Adrenal gland (tissue), 12 donors: Measurements from ENCODE around the gene PACRG. TPM values are rescaled to one million over a fixed set of nuclear protein-coding genes. Genes with fewer than 3 reads are reported as not detected.

Experiments used
- DNase-seq, 7 donors: peaks; one replicate each; pipeline ENCODE4 v3.0.0-alpha.2; 2019 to 2020
- H3K27ac ChIP-seq, 5 donors: fragments of 200-600 bp; sonication (generic) in 4 of 5; 1 replicate in 3 of 5; 2 replicates in 2 of 5; pipeline versions ENCODE4 v1.5.1 to v1.8.0; 2016 to 2020; ENCODE audit warnings: mild to moderate bottlenecking in 1 of 5
- H3K27me3 ChIP-seq: fragments of 200-600 bp; 2 replicates; pipeline ENCODE4 v1.8.0; 2021
- H3K36me3 ChIP-seq, 2 donors: fragments of 200-600 bp; replicated peaks in 1 of 2; 1 replicate in 1 of 2; 2 replicates in 1 of 2; pipeline versions ENCODE4 v1.5.1 to v1.8.0; 2018 to 2022
- H3K4me1 ChIP-seq, 2 donors: fragments of 200-600 bp; replicated peaks in 1 of 2; 1 replicate in 1 of 2; 2 replicates in 1 of 2; pipeline versions ENCODE4 v1.5.1 to v1.8.0; 2018 to 2021
- H3K4me3 ChIP-seq, 4 donors: fragments of 200-600 bp; sonication (generic) in 3 of 4; one replicate each; pipeline ENCODE4 v1.5.1; 2016 to 2018
- H3K9me3 ChIP-seq, 3 donors: fragments of 200-600 bp; sonication (generic) in 1 of 3; replicated peaks in 1 of 3; 1 replicate in 2 of 3; 2 replicates in 1 of 3; pipeline versions ENCODE4 v1.5.1 to v1.8.0; 2016 to 2021
- CTCF ChIP-seq, 6 experiments: fragments of 450-650 bp in 4 of 6; fragments of 200-600 bp in 2 of 6; sonication (generic) in 1 of 6; IDR thresholded peaks; 1 replicate in 5 of 6; 2 replicates in 1 of 6; pipeline versions ENCODE4 v1.5.1 to v1.8.0; 2016 to 2021; ENCODE audit warnings: antibody characterized with exemption in 6 of 6, mild to moderate bottlenecking in 2 of 6, moderate library complexity in 1 of 6
- POLR2A ChIP-seq, 2 donors: fragments of 450-650 bp; IDR thresholded peaks; one replicate each; pipeline ENCODE4 v1.6.1; 2017; ENCODE audit warnings: antibody characterized with exemption in 2 of 2, mild to moderate bottlenecking in 2 of 2, moderate library complexity in 1 of 2
- WGBS, 4 donors: extraction: QIAGEN DNeasy Blood & Tissue Kit in 2 of 4; methylation state at CpG; one replicate each; pipeline versions ENCODE4 v1.1.5 to v1.1.7; 2013 to 2017; 5-methylcytosine and 5-hydroxymethylcytosine counted together
- intact Hi-C, 2 donors: fragments of 100-400 bp; cut with DNase I; formaldehyde crosslinking; loops; one replicate each; pipeline versions ENCODE4 v1.14.1 to v1.15.0; 2022 to 2023
- polyA plus RNA-seq, 3 donors: library from polyadenylated mRNA; stranded (reverse); fragments of 200-250 nt in 2 of 3; fragments of 350-450 nt in 1 of 3; fragmentation: Illumina TruSeq in 1 of 3; extraction: RNeasy Lipid Tissue Mini Kit (QIAGEN cat#74804) in 1 of 3; gene quantifications; one replicate each; pipeline ENCODE4 v1.2.3, GENCODE V29; 2013 to 2014
- total RNA-seq, 9 donors: library from RNA; depleted of rRNA in 4 of 9; stranded (reverse); fragments of >200 nt in 4 of 9; fragments of 120-200 nt in 1 of 9; fragmentation: NEBNext Ultra II Directional in 1 of 9; extraction: Animal tissue kit (Norgen Biotek cat#: 25700) in 1 of 9; gene quantifications; one replicate each; pipeline versions ENCODE4 v1.1.0 to v1.2.4, GENCODE V29; 2013 to 2023
- donor health status: healthy with polysubstance abuse.
- donor health status: Bipolar disorder and iron deficiency.
- donor health status: DM: yes; HTN: yes; CAD: no.
- donor health status: DM: no; HTN: no; CAD: no.
- donor health status: DM: no; HTN: no; CAD: no.
- donor health status: DM: yes; HTN: yes; CAD: no.

Gene PACRG
- total and polyA plus RNA-seq, 12 donors = 0.18 to 6.1 (median 1.4) TPM

GRCh38 chr6:163333701-163334663 is 606.2 kb downstream of the PACRG start:
- intact Hi-C loops = no loop called here
- H3K4me3 ChIP-seq = no peak overlapping the region
- WGBS, 4 donors = 63 to 73% (median 69%) methylated on average over 26 of the region's 26 CpGs
- H3K27me3 ChIP-seq = no peaks in the 10 kb centered on the region
- no peaks in the 10 kb centered on the region for H3K36me3 ChIP-seq
- no peaks in the 10 kb centered on the region for H3K9me3 ChIP-seq
- peak in 3 of 7 donors; percentile 33 to 65 (median 34) for DNase-seq
- H3K4me1 ChIP-seq = peaks cover 0 to 27% of the 10 kb centered on the region in 2 donors
- TF ChIP-seq CTCF (IDR thresholded peaks at IDR 0.05) (no peak), POLR2A (IDR thresholded peaks at IDR 0.05) (no peak)
- H3K27ac ChIP-seq = peak overlapping the region in 1 of 5 donors; percentile 81

- no peak for DNase-seq
Measured at GRCh38 chr6:163335056-163335455, 607.3 kb downstream of the PACRG start.

GRCh38 chr6:163335671-163336545 is 608.1 kb downstream of the PACRG start:
- Histone ChIP-seq H3K4me1 (peaks cover 0 to 18% of the 10 kb centered on the region in 2 donors), H3K36me3 (no peaks in the 10 kb centered on the region), H3K4me3 (peak overlapping the region in 1 of 4 donors; percentile 15), H3K27me3 (no peaks in the 10 kb centered on the region), H3K9me3 (no peaks in the 10 kb centered on the region), H3K27ac (peak overlapping the region in 4 of 5 donors; percentile 2 to 81 (median 46))
- no peak for TF ChIP-seq CTCF (IDR thresholded peaks at IDR 0.05)
- no peak for TF ChIP-seq POLR2A (IDR thresholded peaks at IDR 0.05)
- 53 to 66% (median 57%) methylated on average over 21 to 29 of the region's 29 CpGs for WGBS, 4 donors
- DNase-seq = peak; percentile 40 to 85 (median 61)
- intact Hi-C loops = no loop called here

More at GRCh38 chr6:163335056-163335455, 607.3 kb downstream of the PACRG start:
- TF ChIP-seq CTCF (IDR thresholded peaks at IDR 0.05) (no peak), POLR2A (IDR thresholded peaks at IDR 0.05) (no peak)
- Histone ChIP-seq H3K27ac (peak overlapping the region in 4 of 5 donors; percentile 2 to 81 (median 46)), H3K4me3 (no peak overlapping the region), H3K36me3 (no peaks in the 10 kb centered on the region), H3K9me3 (no peaks in the 10 kb centered on the region), H3K4me1 (peaks cover 0 to 22% of the 10 kb centered on the region in 2 donors), H3K27me3 (no peaks in the 10 kb centered on the region)
- intact Hi-C loops = no loop called here
- 79 to 85% (median 82%) methylated on average over 5 to 7 of the region's 7 CpGs for WGBS, 4 donors

GRCh38 chr6:163336961-163337360 is 609.2 kb downstream of the PACRG start:
- no peak overlapping the region for H3K4me3 ChIP-seq
- H3K36me3 ChIP-seq = no peaks in the 10 kb centered on the region
- no peak for DNase-seq
- intact Hi-C loops = no loop called here
- H3K27ac ChIP-seq = no peak overlapping the region
- no peaks in the 10 kb centered on the region for H3K27me3 ChIP-seq
- TF ChIP-seq POLR2A (IDR thresholded peaks at IDR 0.05) (no peak), CTCF (IDR thresholded peaks at IDR 0.05) (no peak)
- 96 to 98% (median 98%) methylated on average over 12 of the region's 12 CpGs for WGBS, 4 donors
- H3K4me1 ChIP-seq = peaks cover 0 to 18% of the 10 kb centered on the region in 2 donors
- no peaks in the 10 kb centered on the region for H3K9me3 ChIP-seq
